Stomach smooth muscle (tissue), 2 donors: ENCODE data around the gene TNFAIP8L1.

Source experiments
- H3K27ac ChIP-seq: one replicate; pipeline ENCODE4 v1.7.0; 2013; ENCODE audit warnings: mild to moderate bottlenecking, low read length, inconsistent platforms
- H3K27me3 ChIP-seq, 2 donors: one replicate each; pipeline ENCODE4 v1.7.0; 2013; ENCODE audit warnings: low read length in 2 of 2; ENCODE audit not compliant: insufficient read depth in 2 of 2, control insufficient read depth in 1 of 2
- H3K36me3 ChIP-seq, 2 donors: one replicate each; pipeline ENCODE4 v1.7.0; 2013; ENCODE audit warnings: low read length in 2 of 2; ENCODE audit not compliant: control insufficient read depth in 2 of 2, insufficient read depth in 2 of 2
- H3K4me1 ChIP-seq: one replicate; pipeline ENCODE4 v1.7.0; 2013; ENCODE audit warnings: low read length; ENCODE audit not compliant: control insufficient read depth, insufficient read depth
- H3K4me3 ChIP-seq, 2 donors: one replicate each; pipeline ENCODE4 v1.7.0; 2013; ENCODE audit warnings: low read length in 2 of 2
- H3K9ac ChIP-seq, 2 donors: one replicate each; pipeline ENCODE4 v1.7.0; 2013; ENCODE audit warnings: low read length in 2 of 2, mild to moderate bottlenecking in 1 of 2
- H3K9me3 ChIP-seq, 2 donors: one replicate each; pipeline ENCODE4 v1.7.0; 2013; ENCODE audit warnings: low read length in 2 of 2; ENCODE audit not compliant: control insufficient read depth in 2 of 2
- donor health status: healthy.
- donor health status: Pancreatic carcinoma.

The TNFAIP8L1 gene

DNA sequence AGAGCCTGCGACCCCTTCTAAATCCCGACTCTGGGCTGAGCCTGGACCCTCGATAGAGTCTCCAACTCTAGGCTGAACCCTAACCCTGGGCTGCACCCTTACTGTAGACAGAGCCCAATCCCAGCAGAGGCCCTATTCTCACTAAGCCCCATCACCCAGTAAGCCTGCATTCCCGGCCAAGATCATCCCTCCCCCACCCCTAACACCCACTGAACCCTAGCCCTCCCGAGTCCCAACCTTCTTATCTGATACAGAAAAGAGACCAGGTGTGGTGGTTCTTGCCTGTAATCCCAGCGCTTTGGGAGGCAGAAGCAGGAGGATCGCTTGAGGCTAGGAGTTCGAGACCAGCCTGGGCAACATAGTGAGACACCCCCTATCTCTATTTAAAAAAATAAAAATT is 2.6 kb upstream of the TNFAIP8L1 start:
- H3K4me3 ChIP-seq: peak overlapping the region; percentile 52 to 76
- H3K36me3 ChIP-seq: no peaks in the 10 kb centered on the region
- H3K27me3 ChIP-seq: no peaks in the 10 kb centered on the region
- peak overlapping the region; percentile 68 to 78 for H3K9ac ChIP-seq
- H3K4me1 ChIP-seq: peaks cover 35% of the 10 kb centered on the region
- no peaks in the 10 kb centered on the region for H3K9me3 ChIP-seq
- no peak overlapping the region for H3K27ac ChIP-seq

DNA sequence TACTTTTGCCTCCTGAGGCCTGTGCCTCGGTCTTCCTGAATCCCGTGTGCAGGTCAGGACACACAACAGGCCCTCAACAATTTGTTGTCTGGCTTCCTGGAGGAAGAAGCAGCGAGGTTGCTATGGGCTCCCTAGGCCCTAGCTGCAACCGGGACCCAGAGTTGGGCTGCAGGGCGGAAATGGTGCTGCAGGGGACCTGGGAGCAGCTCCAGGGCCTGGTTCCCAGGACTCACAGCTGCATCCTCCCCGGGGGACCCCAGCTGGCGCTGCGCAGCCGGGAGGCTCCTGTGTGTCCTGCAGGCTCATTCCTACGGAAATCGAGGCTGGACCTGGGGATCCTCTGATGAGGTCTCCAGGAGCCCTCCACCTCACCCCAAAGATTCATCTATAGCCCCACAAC is 999 bp upstream of the TNFAIP8L1 start:
- H3K36me3 ChIP-seq: no peaks in the 10 kb centered on the region
- no peak overlapping the region for H3K4me3 ChIP-seq
- H3K9ac ChIP-seq: peak overlapping the region in 1 of 2 donors; percentile 29
- no peaks in the 10 kb centered on the region for H3K9me3 ChIP-seq
- no peaks in the 10 kb centered on the region for H3K27me3 ChIP-seq
- H3K27ac ChIP-seq: no peak overlapping the region
- H3K4me1 ChIP-seq: peaks cover 37% of the 10 kb centered on the region

DNA sequence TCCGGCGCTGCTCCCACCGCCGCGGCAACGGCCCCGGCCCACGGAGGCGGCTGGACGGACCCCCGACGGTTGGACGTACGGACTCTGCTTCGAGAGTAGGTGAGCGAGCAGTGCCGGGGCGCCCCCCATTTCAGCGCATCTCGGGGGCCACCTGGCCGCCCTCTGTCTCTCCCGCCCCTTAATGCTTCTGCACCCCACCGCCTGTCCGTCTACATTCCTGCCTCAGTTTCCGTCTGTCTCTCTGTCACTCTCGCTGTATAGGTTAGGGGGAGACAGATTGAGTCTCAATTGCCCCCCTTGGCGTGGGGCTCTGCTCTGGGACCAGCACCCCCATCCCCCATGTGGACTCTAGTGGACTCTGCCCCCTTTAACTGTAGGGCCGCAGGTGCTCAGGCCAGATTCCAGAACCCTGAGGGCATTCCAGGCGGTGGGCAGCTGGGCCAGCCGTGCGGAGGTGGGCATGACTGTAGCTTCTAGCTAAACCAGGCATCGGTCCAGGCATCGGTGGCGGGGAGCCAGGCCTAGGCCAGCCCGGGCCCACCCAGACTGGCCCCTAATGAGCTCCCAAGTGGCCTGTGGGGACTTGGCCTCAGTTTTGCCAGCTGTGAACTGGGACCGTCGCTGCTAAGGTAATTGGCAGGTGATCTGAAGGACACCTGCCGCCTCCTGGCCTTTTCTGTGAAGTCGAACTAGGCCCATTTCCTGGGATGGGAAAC is 373 bp downstream of the TNFAIP8L1 start:
- H3K4me3 ChIP-seq: peak overlapping the region; percentile 98 to 99
- no peaks in the 10 kb centered on the region for H3K27me3 ChIP-seq
- H3K9me3 ChIP-seq: no peaks in the 10 kb centered on the region
- peaks cover 38% of the 10 kb centered on the region for H3K4me1 ChIP-seq
- H3K36me3 ChIP-seq: no peaks in the 10 kb centered on the region
- peak overlapping the region; percentile 98 to 99 for H3K9ac ChIP-seq
- H3K27ac ChIP-seq: peak overlapping the region; percentile 97

DNA sequence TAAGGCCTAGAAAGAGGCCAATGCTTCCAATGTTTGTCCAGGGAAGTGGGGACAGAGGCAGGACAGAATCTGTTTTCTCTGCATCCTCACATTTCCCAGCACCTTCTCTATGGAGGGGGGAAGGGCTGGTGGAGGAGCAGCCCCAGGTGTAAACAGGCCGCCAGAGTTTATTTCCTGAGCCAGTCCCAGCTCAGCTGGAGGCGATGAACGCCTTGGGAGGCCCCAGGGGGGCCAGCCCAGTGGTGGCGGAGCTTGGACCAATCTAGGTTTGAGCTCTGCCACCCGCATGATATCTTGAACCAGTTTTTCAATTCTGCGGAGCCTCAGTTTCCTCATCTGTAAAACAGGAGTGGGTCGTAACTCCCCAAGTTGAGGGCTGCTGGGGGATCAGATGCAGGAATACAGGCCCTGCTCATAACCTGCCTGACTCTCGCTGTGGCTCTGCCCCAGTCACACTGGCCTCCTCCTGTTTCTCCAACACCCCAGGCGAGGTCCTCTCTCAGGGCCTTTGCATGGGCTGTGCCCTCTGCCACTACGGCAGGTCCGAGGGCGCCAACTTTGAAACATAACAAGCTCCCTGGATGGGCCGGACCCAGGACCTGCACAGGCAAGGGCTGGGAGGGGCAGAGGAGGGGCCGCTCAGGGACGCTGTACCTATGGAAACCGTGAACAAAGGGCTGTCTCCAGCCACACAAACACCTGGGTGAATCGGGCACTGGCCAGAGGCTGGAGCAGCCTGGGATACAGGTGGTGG is 1.1 kb downstream of the TNFAIP8L1 start:
- Histone ChIP-seq H3K9ac (peak overlapping the region; percentile 98 to 99), H3K4me3 (peak overlapping the region; percentile 98 to 99), H3K36me3 (no peaks in the 10 kb centered on the region), H3K9me3 (no peaks in the 10 kb centered on the region), H3K4me1 (peaks cover 38% of the 10 kb centered on the region), H3K27me3 (no peaks in the 10 kb centered on the region), H3K27ac (peak overlapping the region; percentile 97)

DNA sequence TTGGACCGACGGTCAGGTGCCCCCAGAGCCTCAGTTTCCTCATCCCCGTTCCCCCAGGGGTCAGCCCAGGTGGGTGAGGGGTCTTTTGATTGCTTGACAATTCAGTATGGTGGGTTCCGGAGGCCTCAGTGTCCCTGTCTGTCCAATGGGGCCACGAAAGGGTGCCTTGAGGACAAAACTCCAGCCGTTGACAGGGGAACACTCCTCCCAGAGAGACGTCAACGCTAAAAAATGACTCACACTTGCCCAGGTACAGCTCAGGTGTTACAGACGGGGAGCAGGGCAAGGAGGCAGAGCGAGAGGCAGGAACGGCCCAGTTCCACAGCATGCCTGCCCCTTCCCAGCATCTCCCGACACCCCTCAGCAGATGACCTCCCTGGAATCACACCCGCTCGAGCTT is 1.8 kb downstream of the TNFAIP8L1 start:
- Histone ChIP-seq H3K4me1 (peaks cover 38% of the 10 kb centered on the region), H3K27me3 (no peaks in the 10 kb centered on the region), H3K4me3 (peak overlapping the region; percentile 98 to 99), H3K9ac (peak overlapping the region; percentile 98 to 99), H3K9me3 (no peaks in the 10 kb centered on the region), H3K36me3 (no peaks in the 10 kb centered on the region), H3K27ac (peak overlapping the region; percentile 97)

DNA sequence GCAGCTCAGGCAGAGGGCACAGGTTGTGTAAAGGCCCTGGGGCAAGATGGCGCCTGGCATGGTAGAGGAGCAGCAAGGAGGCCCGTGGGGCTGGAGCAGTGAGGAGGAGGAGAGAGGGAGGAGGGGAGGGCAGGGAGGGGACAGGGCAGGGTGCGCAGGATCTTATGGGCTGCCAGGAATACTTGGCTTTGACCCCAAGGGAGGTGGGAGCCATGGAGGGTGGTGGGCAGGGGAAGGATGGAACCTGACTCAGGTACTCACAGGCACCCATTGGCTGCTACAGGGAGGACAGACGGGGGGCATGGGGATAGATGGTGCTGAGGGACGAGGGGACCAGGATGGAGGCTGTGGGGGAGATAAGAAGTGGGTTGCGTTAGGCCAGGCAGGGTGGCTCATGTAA is 3.3 kb downstream of the TNFAIP8L1 start:
- H3K27ac ChIP-seq: peak overlapping the region; percentile 60
- no peaks in the 10 kb centered on the region for H3K27me3 ChIP-seq
- peaks cover 44% of the 10 kb centered on the region for H3K4me1 ChIP-seq
- H3K9ac ChIP-seq: no peak overlapping the region
- no peaks in the 10 kb centered on the region for H3K36me3 ChIP-seq
- no peaks in the 10 kb centered on the region for H3K9me3 ChIP-seq
- H3K4me3 ChIP-seq: no peak overlapping the region

DNA sequence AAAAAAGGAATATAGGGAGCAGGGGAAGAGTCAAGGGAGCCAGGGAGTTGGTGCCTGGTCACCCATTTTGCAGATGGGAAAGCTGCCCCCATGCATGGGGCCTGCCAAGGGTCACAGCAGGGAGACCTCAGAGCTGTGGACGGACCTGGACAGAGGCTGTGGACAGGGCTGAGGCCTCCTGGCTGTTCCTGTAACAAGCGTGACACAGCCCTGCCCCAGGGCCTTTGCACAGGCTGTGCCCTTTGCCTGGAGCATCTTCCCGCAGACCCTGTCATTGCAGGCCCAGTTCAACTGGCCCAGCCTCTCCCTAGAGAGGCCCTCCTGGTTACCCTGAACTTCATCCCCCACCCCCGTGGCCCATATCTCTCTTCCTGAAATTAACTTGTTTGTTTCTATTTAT is 6.4 kb downstream of the TNFAIP8L1 start:
- Histone ChIP-seq H3K36me3 (peaks cover 0 to 2% of the 10 kb centered on the region in 2 donors), H3K27ac (peak overlapping the region; percentile 99), H3K9ac (peak overlapping the region in 1 of 2 donors; percentile 60), H3K27me3 (no peaks in the 10 kb centered on the region), H3K4me3 (no peak overlapping the region), H3K4me1 (peaks cover 50% of the 10 kb centered on the region), H3K9me3 (no peaks in the 10 kb centered on the region)

DNA sequence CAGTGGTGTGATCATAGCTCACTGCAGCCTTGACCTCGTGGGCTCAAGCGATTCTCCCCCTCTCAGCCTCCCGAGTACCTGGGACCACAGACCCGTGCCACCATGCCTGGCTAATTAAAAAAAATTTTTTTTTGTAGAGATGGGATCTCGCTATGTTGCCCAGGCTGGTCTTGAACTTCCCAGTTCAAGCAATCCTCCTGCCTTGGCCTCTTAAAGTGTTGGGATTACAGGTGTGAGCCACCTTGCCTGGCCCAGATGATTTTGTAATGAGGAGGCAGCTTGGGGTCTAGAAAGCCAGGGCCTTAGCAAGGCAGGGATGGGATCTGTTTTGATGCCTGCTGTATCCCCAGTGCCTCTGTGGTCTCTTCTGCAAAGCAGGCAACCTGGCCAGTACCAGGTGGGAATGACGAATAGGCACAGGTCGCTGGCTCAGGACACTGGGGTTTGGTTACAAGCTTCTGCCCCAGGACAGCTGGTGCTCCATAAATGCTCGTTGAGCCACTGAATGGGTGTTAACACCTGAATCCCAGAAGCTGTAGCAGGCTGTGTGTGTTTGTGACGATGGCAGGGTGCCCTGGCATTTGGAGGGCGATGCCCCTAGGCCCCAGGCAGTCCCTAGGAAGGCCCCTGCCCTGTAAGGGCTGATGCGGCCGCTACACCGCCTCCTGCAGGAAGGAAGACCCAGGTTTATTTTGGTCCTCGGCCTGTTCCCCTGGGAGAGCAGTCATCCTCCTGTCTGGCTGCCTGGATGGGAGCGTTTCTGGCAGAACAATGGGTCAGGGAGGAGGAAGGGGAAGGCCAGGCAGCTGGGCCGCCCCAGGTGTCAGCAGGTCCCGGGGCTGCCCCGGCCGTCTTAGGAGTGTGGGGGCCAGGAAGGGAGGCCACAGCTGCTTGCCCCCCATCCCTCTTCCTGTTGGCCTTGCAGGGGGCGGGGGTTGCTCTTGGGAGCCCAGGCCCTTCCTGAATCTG is 8.6 kb downstream of the TNFAIP8L1 start:
- no peaks in the 10 kb centered on the region for H3K27me3 ChIP-seq
- peaks cover 40% of the 10 kb centered on the region for H3K4me1 ChIP-seq
- H3K9ac ChIP-seq: peak overlapping the region; percentile 63 to 80
- H3K27ac ChIP-seq: peak overlapping the region; percentile 99
- H3K36me3 ChIP-seq: peaks cover 0 to 12% of the 10 kb centered on the region in 2 donors
- no peaks in the 10 kb centered on the region for H3K9me3 ChIP-seq
- H3K4me3 ChIP-seq: peak overlapping the region in 1 of 2 donors; percentile 44

DNA sequence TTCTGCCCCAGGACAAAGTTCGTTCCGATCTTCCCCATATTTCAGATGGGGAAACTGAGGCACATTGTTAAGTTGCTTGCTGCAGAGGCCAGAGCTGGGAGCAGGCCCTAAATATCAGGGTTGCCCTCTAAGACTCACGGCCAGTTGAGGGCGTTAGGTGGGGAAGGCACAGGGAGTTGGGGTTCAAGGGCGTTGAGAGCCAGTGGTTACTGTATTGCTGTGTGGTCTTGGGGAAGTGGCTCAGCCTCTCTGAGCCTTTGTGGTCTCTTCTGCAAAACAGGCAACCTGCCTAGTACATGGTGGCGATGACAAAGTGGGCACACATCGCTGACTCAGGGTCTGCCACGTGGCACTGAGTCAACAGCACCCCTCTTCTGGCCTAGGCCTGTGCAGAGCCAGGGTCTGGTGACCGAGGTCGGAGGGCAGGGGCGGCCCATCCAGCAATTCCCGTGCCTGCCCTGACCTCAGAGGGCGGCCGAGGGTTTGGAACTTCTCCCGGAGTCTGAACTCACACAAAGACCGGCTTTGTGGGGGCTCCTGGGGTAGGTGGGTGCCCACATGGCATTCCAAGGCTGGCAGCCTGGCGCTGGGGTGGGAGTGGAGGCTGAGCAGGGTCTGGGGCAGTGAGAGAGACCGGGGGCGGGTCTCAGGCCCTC is 10.2 kb downstream of the TNFAIP8L1 start:
- Histone ChIP-seq H3K4me1 (peaks cover 37% of the 10 kb centered on the region), H3K36me3 (peaks cover 5 to 18% of the 10 kb centered on the region in 2 donors), H3K27ac (peak overlapping the region; percentile 99), H3K4me3 (no peak overlapping the region), H3K9ac (peak overlapping the region in 1 of 2 donors; percentile 6), H3K9me3 (no peaks in the 10 kb centered on the region), H3K27me3 (no peaks in the 10 kb centered on the region)

DNA sequence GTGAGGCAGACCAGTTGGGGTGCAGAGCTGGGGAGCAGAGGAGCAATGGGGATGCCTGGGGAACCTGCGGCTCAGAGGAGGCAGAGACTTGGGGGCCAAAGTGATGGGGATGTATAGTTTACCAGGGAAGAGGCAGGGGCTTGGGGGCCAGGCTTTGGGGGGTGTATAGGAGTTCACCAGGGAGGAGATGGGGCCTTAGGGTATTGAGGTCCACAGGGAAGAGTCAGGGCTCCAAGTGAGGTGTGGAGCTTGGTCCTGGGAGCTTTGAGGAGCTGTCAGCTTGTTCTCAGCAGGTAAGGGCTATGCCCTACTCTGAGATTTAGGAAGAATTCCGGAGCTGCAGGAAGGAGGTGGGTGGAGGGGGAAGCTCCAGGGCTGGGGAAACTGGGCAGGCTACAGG is 10.8 kb downstream of the TNFAIP8L1 start:
- H3K36me3 ChIP-seq: peaks cover 5 to 24% of the 10 kb centered on the region in 2 donors
- H3K9me3 ChIP-seq: no peaks in the 10 kb centered on the region
- no peaks in the 10 kb centered on the region for H3K27me3 ChIP-seq
- no peak overlapping the region for H3K4me3 ChIP-seq
- H3K27ac ChIP-seq: peak overlapping the region; percentile 99
- H3K9ac ChIP-seq: no peak overlapping the region
- H3K4me1 ChIP-seq: peaks cover 37% of the 10 kb centered on the region
